ENCODE data around the gene UCMA.

DNA sequence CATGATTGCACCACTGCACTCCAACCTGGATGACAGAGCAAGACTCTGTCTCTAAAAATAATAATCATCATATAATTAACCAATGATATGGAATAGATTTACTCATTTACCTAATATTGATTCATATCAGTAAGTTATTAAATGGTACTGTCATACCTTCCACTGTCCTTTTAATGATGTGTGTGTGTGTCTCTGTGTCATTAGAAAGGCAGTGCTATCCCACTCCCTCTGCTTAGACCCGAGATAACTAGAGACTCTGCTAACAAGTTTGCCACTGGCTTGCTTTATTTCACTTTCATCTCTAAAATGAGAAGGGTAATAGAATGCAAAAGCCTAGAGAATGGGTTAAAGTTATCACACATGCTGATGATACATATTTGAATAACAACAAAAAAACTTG, 51.8 kb downstream of the UCMA start:
- TF ChIP-seq, protein P1, sequence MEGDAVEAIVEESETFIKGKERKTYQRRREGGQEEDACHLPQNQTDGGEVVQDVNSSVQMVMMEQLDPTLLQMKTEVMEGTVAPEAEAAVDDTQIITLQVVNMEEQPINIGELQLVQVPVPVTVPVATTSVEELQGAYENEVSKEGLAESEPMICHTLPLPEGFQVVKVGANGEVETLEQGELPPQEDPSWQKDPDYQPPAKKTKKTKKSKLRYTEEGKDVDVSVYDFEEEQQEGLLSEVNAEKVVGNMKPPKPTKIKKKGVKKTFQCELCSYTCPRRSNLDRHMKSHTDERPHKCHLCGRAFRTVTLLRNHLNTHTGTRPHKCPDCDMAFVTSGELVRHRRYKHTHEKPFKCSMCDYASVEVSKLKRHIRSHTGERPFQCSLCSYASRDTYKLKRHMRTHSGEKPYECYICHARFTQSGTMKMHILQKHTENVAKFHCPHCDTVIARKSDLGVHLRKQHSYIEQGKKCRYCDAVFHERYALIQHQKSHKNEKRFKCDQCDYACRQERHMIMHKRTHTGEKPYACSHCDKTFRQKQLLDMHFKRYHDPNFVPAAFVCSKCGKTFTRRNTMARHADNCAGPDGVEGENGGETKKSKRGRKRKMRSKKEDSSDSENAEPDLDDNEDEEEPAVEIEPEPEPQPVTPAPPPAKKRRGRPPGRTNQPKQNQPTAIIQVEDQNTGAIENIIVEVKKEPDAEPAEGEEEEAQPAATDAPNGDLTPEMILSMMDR (IDR thresholded peaks at IDR 0.05; ENCODE audit: insufficient read depth, low read depth, low read length), result no peak
- no peak for TF ChIP-seq EZH2 (IDR thresholded peaks at IDR 0.05; ENCODE audit: insufficient read depth, low read length)

Data from astrocyte (in vitro differentiated cells and primary cell).